T-helper 2 cell treated with Interferon-gamma antibody and Interleukin-4, amounts not matched to agents 5 μg/mL and 100 μg/mL, for 36 hours (primary cell): ENCODE data around the gene PPP2R3B.
"Not testable (repeated sequence)": the region's sequence is repeated elsewhere in the genome, so short reads cannot be mapped to it uniquely, and the experiment has no call there.

Experiments used
- DNase-seq: peaks from one replicate; pipeline ENCODE4 v3.0.0; 2021; ENCODE audit warnings: low spot score
- H3K27ac Mint-ChIP-seq: one replicate; pipeline ENCODE4 v1.8.0; 2021; ENCODE audit warnings: mild to moderate bottlenecking, mixed read lengths
- H3K27me3 Mint-ChIP-seq: one replicate; pipeline ENCODE4 v1.8.0; 2021; ENCODE audit warnings: low read depth, mixed read lengths
- H3K36me3 Mint-ChIP-seq: one replicate; pipeline ENCODE4 v1.8.0; 2021; ENCODE audit warnings: low read depth, mixed read lengths
- H3K4me1 Mint-ChIP-seq: one replicate; pipeline ENCODE4 v1.8.0; 2021; ENCODE audit warnings: low read depth, mixed read lengths
- H3K4me3 Mint-ChIP-seq: one replicate; pipeline ENCODE4 v1.8.0; 2022; ENCODE audit warnings: mild to moderate bottlenecking, moderate library complexity, mixed read lengths
- H3K9me3 Mint-ChIP-seq: one replicate; pipeline ENCODE4 v1.8.0; 2021; ENCODE audit warnings: mixed read lengths

Gene PPP2R3B

GRCh38 chrX:357693-358471 is 28.8 kb downstream of the PPP2R3B start:
- peaks cover 57% of the 10 kb centered on the region for H3K36me3 Mint-ChIP-seq

GRCh38 chrX:357035-357692 is 29.5 kb downstream of the PPP2R3B start:
- Mint-ChIP-seq H3K4me3 (peak overlapping the region; percentile 70), H3K4me1 (peaks cover 17% of the 10 kb centered on the region), H3K27ac (peak overlapping the region; percentile 95), H3K9me3 (peaks cover 22% of the 10 kb centered on the region), H3K27me3 (no peaks in the 10 kb centered on the region), H3K36me3 (peaks cover 52% of the 10 kb centered on the region)
- no peak for DNase-seq

More at GRCh38 chrX:357693-358471, 28.8 kb downstream of the PPP2R3B start:
- peak overlapping the region; percentile 70 for H3K4me3 Mint-ChIP-seq
- no peaks in the 10 kb centered on the region for H3K27me3 Mint-ChIP-seq
- peaks cover 25% of the 10 kb centered on the region for H3K9me3 Mint-ChIP-seq
- peak overlapping the region; percentile 95 for H3K27ac Mint-ChIP-seq
- peak; percentile 38 for DNase-seq
- H3K4me1 Mint-ChIP-seq, result peaks cover 17% of the 10 kb centered on the region

- no peak for DNase-seq
- Mint-ChIP-seq H3K27ac (peak overlapping the region; percentile 95), H3K9me3 (peaks cover 19% of the 10 kb centered on the region), H3K4me3 (peak overlapping the region; percentile 70), H3K27me3 (no peaks in the 10 kb centered on the region), H3K36me3 (peaks cover 46% of the 10 kb centered on the region), H3K4me1 (peaks cover 17% of the 10 kb centered on the region)
These were observed 30.2 kb downstream of the PPP2R3B start for GRCh38 chrX:356385-357034.

- DNase-seq, result no peak
- Mint-ChIP-seq H3K27me3 (no peaks in the 10 kb centered on the region), H3K36me3 (peaks cover 38% of the 10 kb centered on the region), H3K4me1 (peaks cover 17% of the 10 kb centered on the region), H3K27ac (peak overlapping the region; percentile 31), H3K9me3 (peaks cover 19% of the 10 kb centered on the region), H3K4me3 (no peak overlapping the region)
These were observed 31.2 kb downstream of the PPP2R3B start for GRCh38 chrX:355329-356050.

GRCh38 chrX:353566-354535 is 32.9 kb downstream of the PPP2R3B start:
- peaks cover 9% of the 10 kb centered on the region for H3K9me3 Mint-ChIP-seq
- DNase-seq, result no peak
- peaks cover 17% of the 10 kb centered on the region for H3K4me1 Mint-ChIP-seq
- H3K36me3 Mint-ChIP-seq, result peaks cover 27% of the 10 kb centered on the region
- H3K27me3 Mint-ChIP-seq, result no peaks in the 10 kb centered on the region
- no peak overlapping the region for H3K27ac Mint-ChIP-seq
- no peak overlapping the region for H3K4me3 Mint-ChIP-seq

- Mint-ChIP-seq H3K4me3 (no peak overlapping the region), H3K27ac (no peak overlapping the region), H3K27me3 (no peaks in the 10 kb centered on the region), H3K9me3 (peaks cover 7% of the 10 kb centered on the region), H3K36me3 (peaks cover 25% of the 10 kb centered on the region), H3K4me1 (peaks cover 16% of the 10 kb centered on the region)
- DNase-seq, result no peak
These were observed 34.0 kb downstream of the PPP2R3B start for GRCh38 chrX:352582-353314.

GRCh38 chrX:352181-352580 is 34.5 kb downstream of the PPP2R3B start:
- no peak for DNase-seq
- Mint-ChIP-seq H3K4me1 (peaks cover 10% of the 10 kb centered on the region), H3K27ac (no peak overlapping the region), H3K36me3 (peaks cover 19% of the 10 kb centered on the region), H3K4me3 (no peak overlapping the region), H3K27me3 (no peaks in the 10 kb centered on the region), H3K9me3 (peaks cover 1% of the 10 kb centered on the region)

GRCh38 chrX:351736-352135 is 35.0 kb downstream of the PPP2R3B start:
- H3K4me3 Mint-ChIP-seq, result no peak overlapping the region
- H3K4me1 Mint-ChIP-seq, result peaks cover 5% of the 10 kb centered on the region
- no peak for DNase-seq
- peaks cover 15% of the 10 kb centered on the region for H3K36me3 Mint-ChIP-seq
- no peak overlapping the region for H3K27ac Mint-ChIP-seq
- no peaks in the 10 kb centered on the region for H3K27me3 Mint-ChIP-seq
- no peaks in the 10 kb centered on the region for H3K9me3 Mint-ChIP-seq

- peaks cover 11% of the 10 kb centered on the region for H3K36me3 Mint-ChIP-seq
- not testable (repeated sequence) for H3K27me3 Mint-ChIP-seq, H3K27ac Mint-ChIP-seq, H3K4me1 Mint-ChIP-seq, DNase-seq, H3K4me3 Mint-ChIP-seq, H3K9me3 Mint-ChIP-seq
These were observed 35.4 kb downstream of the PPP2R3B start for GRCh38 chrX:351324-351641.

- Mint-ChIP-seq H3K4me1 (peaks cover 2% of the 10 kb centered on the region), H3K36me3 (peaks cover 8% of the 10 kb centered on the region), H3K27ac (no peak overlapping the region), H3K27me3 (no peaks in the 10 kb centered on the region), H3K9me3 (no peaks in the 10 kb centered on the region), H3K4me3 (no peak overlapping the region)
- DNase-seq, result no peak
These were observed 36.0 kb downstream of the PPP2R3B start for GRCh38 chrX:350534-351323.

GRCh38 chrX:350148-350533 is 36.6 kb downstream of the PPP2R3B start:
- Mint-ChIP-seq H3K9me3 (no peaks in the 10 kb centered on the region), H3K4me1 (peaks cover 2% of the 10 kb centered on the region), H3K4me3 (no peak overlapping the region), H3K27ac (no peak overlapping the region), H3K36me3 (peaks cover 9% of the 10 kb centered on the region), H3K27me3 (no peaks in the 10 kb centered on the region)
- no peak for DNase-seq

- H3K27me3 Mint-ChIP-seq, result no peaks in the 10 kb centered on the region
- no peak overlapping the region for H3K4me3 Mint-ChIP-seq
- DNase-seq, result no peak
- H3K4me1 Mint-ChIP-seq, result peaks cover under 1% of the 10 kb centered on the region
- H3K27ac Mint-ChIP-seq, result no peak overlapping the region
- peaks cover 12% of the 10 kb centered on the region for H3K36me3 Mint-ChIP-seq
- no peaks in the 10 kb centered on the region for H3K9me3 Mint-ChIP-seq
These were observed 37.0 kb downstream of the PPP2R3B start for GRCh38 chrX:349702-350101.
